ENCODE results near the gene WDFY3. TPM values are rescaled to one million over a fixed set of nuclear protein-coding genes. Genes with fewer than 3 reads are reported as not detected.
"Not testable (repeated sequence)": the region's sequence is repeated elsewhere in the genome, so short reads cannot be mapped to it uniquely, and the experiment has no call there.

Gene WDFY3
- total RNA-seq, 3 donors from 2014 or later: 119 to 156 (median 125) TPM

GRCh38 chr4:84847978-84848377 lies 118.5 kb downstream of the WDFY3 start:
- no peak overlapping the region for H3K27ac ChIP-seq
- no peaks in the 10 kb centered on the region for H3K27me3 ChIP-seq
- intact Hi-C loops (cut with DNase I; ENCODE audit: low total_unique reads): no loop called here

GRCh38 chr4:84846985-84847384 lies 119.5 kb downstream of the WDFY3 start:
- Histone ChIP-seq H3K4me1 (no peaks in the 10 kb centered on the region), H3K4me3 (no peak overlapping the region), H3K9me3 (no peaks in the 10 kb centered on the region), H3K27ac (no peak overlapping the region), H3K27me3 (no peaks in the 10 kb centered on the region), H3K36me3 (no peaks in the 10 kb centered on the region)
- DNase-seq (ENCODE audit: low spot score in 2 of 2): no peak
- no peak for TF ChIP-seq POLR2AphosphoS5 (IDR thresholded peaks at IDR 0.05)
- TF ChIP-seq, protein P1, sequence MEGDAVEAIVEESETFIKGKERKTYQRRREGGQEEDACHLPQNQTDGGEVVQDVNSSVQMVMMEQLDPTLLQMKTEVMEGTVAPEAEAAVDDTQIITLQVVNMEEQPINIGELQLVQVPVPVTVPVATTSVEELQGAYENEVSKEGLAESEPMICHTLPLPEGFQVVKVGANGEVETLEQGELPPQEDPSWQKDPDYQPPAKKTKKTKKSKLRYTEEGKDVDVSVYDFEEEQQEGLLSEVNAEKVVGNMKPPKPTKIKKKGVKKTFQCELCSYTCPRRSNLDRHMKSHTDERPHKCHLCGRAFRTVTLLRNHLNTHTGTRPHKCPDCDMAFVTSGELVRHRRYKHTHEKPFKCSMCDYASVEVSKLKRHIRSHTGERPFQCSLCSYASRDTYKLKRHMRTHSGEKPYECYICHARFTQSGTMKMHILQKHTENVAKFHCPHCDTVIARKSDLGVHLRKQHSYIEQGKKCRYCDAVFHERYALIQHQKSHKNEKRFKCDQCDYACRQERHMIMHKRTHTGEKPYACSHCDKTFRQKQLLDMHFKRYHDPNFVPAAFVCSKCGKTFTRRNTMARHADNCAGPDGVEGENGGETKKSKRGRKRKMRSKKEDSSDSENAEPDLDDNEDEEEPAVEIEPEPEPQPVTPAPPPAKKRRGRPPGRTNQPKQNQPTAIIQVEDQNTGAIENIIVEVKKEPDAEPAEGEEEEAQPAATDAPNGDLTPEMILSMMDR (IDR thresholded peaks at IDR 0.05): no peak
- no peak for TF ChIP-seq POLR2A (IDR thresholded peaks at IDR 0.05)
- intact Hi-C loops (cut with DNase I; ENCODE audit: low total_unique reads): no loop called here

More at GRCh38 chr4:84847978-84848377, 118.5 kb downstream of the WDFY3 start:
- TF ChIP-seq, protein P1 (IDR thresholded peaks at IDR 0.05): no peak
- TF ChIP-seq POLR2A (IDR thresholded peaks at IDR 0.05) (no peak), POLR2AphosphoS5 (IDR thresholded peaks at IDR 0.05) (no peak)
- no peaks in the 10 kb centered on the region for H3K36me3 ChIP-seq
- H3K9me3 ChIP-seq: no peaks in the 10 kb centered on the region
- H3K4me3 ChIP-seq: no peak overlapping the region
- no peaks in the 10 kb centered on the region for H3K4me1 ChIP-seq
- DNase-seq (ENCODE audit: low spot score in 2 of 2): no peak

DNA sequence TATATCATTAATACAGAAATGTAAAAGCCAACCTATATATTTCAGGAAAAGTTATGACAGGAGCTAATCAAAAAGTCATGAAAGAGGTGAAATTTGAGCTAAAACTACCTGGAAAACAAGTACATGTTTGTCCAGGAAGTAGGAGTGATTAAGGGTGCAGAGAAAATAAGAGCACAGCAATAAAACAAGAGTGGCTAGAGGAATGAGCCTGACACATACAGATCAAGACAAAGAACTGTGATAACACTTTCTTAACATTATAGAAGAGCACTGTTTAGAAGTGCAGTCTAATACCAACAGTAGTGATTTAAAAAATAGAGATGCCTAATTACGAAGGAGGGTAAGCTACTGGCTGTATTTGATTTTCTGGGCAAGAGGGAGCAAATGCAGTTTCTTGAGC lies 125.1 kb downstream of the WDFY3 start:
- Histone ChIP-seq H3K27ac (no peak overlapping the region), H3K36me3 (no peaks in the 10 kb centered on the region), H3K4me1 (no peaks in the 10 kb centered on the region), H3K27me3 (no peaks in the 10 kb centered on the region), H3K4me3 (no peak overlapping the region), H3K9me3 (no peaks in the 10 kb centered on the region)
- intact Hi-C loops (cut with DNase I; ENCODE audit: low total_unique reads): no loop called here
- no peak for DNase-seq (ENCODE audit: low spot score in 2 of 2)
- TF ChIP-seq, protein P1 (IDR thresholded peaks at IDR 0.05): no peak
- no peak for TF ChIP-seq POLR2AphosphoS5 (IDR thresholded peaks at IDR 0.05)
- TF ChIP-seq POLR2A (IDR thresholded peaks at IDR 0.05): no peak

DNA sequence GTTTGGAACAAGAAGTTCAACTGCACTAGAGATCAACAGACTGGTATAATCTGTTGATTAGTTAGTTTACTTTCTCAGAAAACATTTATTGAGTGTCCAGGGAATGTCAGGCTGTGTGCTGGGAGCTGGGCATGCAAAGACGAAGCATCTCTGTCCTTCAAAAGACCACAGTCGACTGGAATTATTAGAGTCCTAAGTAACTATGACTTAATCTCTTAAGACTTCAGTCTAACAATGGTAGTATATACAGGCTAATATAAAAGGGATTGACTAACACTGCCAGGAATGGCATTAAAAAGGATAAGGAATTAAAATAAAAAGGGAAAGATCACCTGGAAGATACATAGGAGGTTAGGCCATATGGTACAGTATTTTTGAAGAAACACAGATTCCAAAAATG lies 128.7 kb downstream of the WDFY3 start:
- DNase-seq (ENCODE audit: low spot score in 2 of 2): no peak
- no peaks in the 10 kb centered on the region for H3K9me3 ChIP-seq
- no peak overlapping the region for H3K4me3 ChIP-seq
- H3K27ac ChIP-seq: no peak overlapping the region
- TF ChIP-seq, protein P1 (IDR thresholded peaks at IDR 0.05): no peak
- no peaks in the 10 kb centered on the region for H3K36me3 ChIP-seq
- intact Hi-C loops (cut with DNase I; ENCODE audit: low total_unique reads): no loop called here
- no peaks in the 10 kb centered on the region for H3K27me3 ChIP-seq
- H3K4me1 ChIP-seq: no peaks in the 10 kb centered on the region

DNA sequence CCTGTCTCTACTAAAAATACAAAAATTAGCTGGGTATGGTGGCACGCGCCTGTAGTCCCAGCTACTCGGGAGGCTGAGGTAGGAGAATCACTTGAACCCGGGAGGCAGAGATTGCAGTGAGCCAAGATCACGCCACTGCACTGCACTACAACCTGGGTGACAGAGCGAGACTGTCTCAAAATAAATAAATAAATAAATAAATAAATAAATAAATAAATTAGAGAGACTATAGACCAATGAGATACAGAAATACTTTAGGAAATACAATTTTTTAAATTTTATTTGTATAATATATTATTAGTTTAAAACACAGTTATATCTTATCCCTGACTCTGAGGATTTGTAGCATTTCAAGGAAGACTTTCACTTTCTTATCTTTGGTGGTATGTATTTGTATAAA lies 136.9 kb downstream of the WDFY3 start:
- intact Hi-C loops (cut with DNase I; ENCODE audit: low total_unique reads); H3K9me3 ChIP-seq; H3K4me1 ChIP-seq; DNase-seq (ENCODE audit: low spot score in 2 of 2); H3K27me3 ChIP-seq; H3K4me3 ChIP-seq; H3K36me3 ChIP-seq; H3K27ac ChIP-seq: not testable (repeated sequence)

DNA sequence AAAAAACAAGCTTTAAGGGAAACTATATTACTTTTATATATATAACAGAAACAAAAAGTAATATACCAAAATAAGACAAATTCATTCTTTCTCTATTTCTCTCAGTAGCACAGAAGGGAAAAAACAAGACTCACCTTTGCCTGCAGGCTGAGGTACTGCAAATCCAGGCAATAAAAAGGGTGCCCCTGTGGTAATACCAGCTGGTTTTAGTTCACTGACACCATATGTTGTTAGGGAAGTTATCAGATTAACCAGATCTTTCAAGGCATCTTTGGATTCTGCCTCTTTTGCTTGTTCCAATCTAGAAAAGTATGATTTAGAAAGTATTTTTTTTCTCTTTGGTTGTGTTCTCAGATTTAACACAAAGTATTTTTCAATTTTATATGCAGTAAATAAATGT lies 139.8 kb downstream of the WDFY3 start:
- no peaks in the 10 kb centered on the region for H3K9me3 ChIP-seq
- intact Hi-C loops (cut with DNase I; ENCODE audit: low total_unique reads): no loop called here
- TF ChIP-seq, protein P1 (IDR thresholded peaks at IDR 0.05): no peak
- no peak for TF ChIP-seq POLR2A (IDR thresholded peaks at IDR 0.05)
- TF ChIP-seq POLR2AphosphoS5 (IDR thresholded peaks at IDR 0.05): no peak
- no peaks in the 10 kb centered on the region for H3K36me3 ChIP-seq
- no peak overlapping the region for H3K27ac ChIP-seq
- no peaks in the 10 kb centered on the region for H3K27me3 ChIP-seq
- H3K4me1 ChIP-seq: no peaks in the 10 kb centered on the region
- no peak overlapping the region for H3K4me3 ChIP-seq
- no peak for DNase-seq (ENCODE audit: low spot score in 2 of 2)
